HepG2 (cell line): ENCODE data around the gene NR1H2. TPM values are rescaled to one million over a fixed set of nuclear protein-coding genes. Genes with fewer than 3 reads are reported as not detected.

Source experiments
- CHD4 ChIP-seq: fragments of 200-600 bp; sonication (generic); IDR thresholded peaks from 2 replicates; pipeline ENCODE4 v1.7.0; 2017; ENCODE audit warnings: mild to moderate bottlenecking, low read length, borderline replicate concordance
- EED ChIP-seq: sonication (generic); formaldehyde crosslinking; IDR thresholded peaks from 2 replicates; pipeline ENCODE4 v1.5.0; 2020; ENCODE audit warnings: mild to moderate bottlenecking, missing genetic modification reagents
- IKZF1 ChIP-seq: fragments of 450-650 bp; IDR thresholded peaks from 2 replicates; pipeline ENCODE4 v1.7.1; 2016
- IRF1 ChIP-seq: sonication (generic); formaldehyde crosslinking; IDR thresholded peaks from 2 replicates; pipeline ENCODE4 v1.4.0; 2020; ENCODE audit warnings: low read depth, mild to moderate bottlenecking, missing genetic modification reagents
- ISX ChIP-seq: sonication (generic); formaldehyde crosslinking; conservative IDR thresholded peaks from 2 replicates; pipeline ENCODE4 v1.5.0; 2020; ENCODE audit warnings: missing genetic modification reagents
- KDM2A ChIP-seq: sonication (generic); formaldehyde crosslinking; IDR thresholded peaks from 2 replicates; pipeline ENCODE4 v1.4.0; 2020; ENCODE audit warnings: low read depth, missing genetic modification reagents, borderline replicate concordance
- KLF12 ChIP-seq: sonication (generic); formaldehyde crosslinking; IDR thresholded peaks from 2 replicates; pipeline ENCODE4 v1.4.0; 2020; ENCODE audit warnings: missing genetic modification reagents, borderline replicate concordance
- TCF12 ChIP-seq, 2 experiments: fragments of 450-650 bp in 1 of 2; sonication (generic) in 1 of 2; formaldehyde crosslinking in 1 of 2; IDR thresholded peaks; 2 replicates each; pipeline versions ENCODE4 v1.6.1 to v1.8.0; 2017 to 2022; ENCODE audit warnings: antibody characterized with exemption in 1 of 2, mild to moderate bottlenecking in 1 of 2, missing genetic modification reagents in 1 of 2, moderate library complexity in 1 of 2
- ZIK1 ChIP-seq: sonication (generic); formaldehyde crosslinking; IDR thresholded peaks from 2 replicates; pipeline ENCODE4 v1.5.0; 2020; ENCODE audit warnings: mild to moderate bottlenecking, low read depth, missing genetic modification reagents, borderline replicate concordance
- ZNF121 ChIP-seq: sonication (generic); formaldehyde crosslinking; IDR thresholded peaks from 2 replicates; pipeline ENCODE4 v1.5.0; 2020; ENCODE audit warnings: mild to moderate bottlenecking, missing genetic modification reagents
- ZNF407 ChIP-seq: sonication (generic); formaldehyde crosslinking; IDR thresholded peaks from one replicate; pipeline ENCODE4 v1.5.1; 2020; ENCODE audit warnings: mild to moderate bottlenecking, missing genetic modification reagents; ENCODE audit errors: not compliant biosample characterization
- ZNF687 ChIP-seq: sonication (generic); formaldehyde crosslinking; IDR thresholded peaks from 2 replicates; pipeline ENCODE4 v1.5.1; 2020; ENCODE audit warnings: mild to moderate bottlenecking, missing genetic modification reagents, moderate library complexity
- polyA plus RNA-seq, 8 experiments: library from polyadenylated mRNA; depleted of rRNA in 3 of 8; stranded (reverse) in 7 of 8; unstranded in 1 of 8; fragments of >200 nt; fragmentation: Illumina TruSeq in 4 of 8; extraction: Trizol in 4 of 8; gene quantifications; 2 replicates each; pipeline versions ENCODE4 v1.2.1 to v1.2.3, GENCODE V29; 2011 to 2016; ENCODE audit warnings: low read depth in 4 of 8, missing spikeins in 1 of 8, mixed read lengths in 1 of 8; ENCODE audit not compliant: insufficient read depth in 1 of 8
- total RNA-seq, 5 experiments: library from RNA; depleted of rRNA; stranded (reverse); fragments of >200 nt; fragmentation: Illumina TruSeq; extraction: Trizol; gene quantifications; 2 replicates each; pipeline ENCODE4 v1.2.3, GENCODE V29; 2016; ENCODE audit warnings: low read depth in 1 of 5

NR1H2 gene
- total and polyA plus RNA-seq, 2 of the 13 experiments (the other 11 are each of a cell fraction or from before 2014, with no cell fraction given), result 10.3 to 13.5 TPM

- TF ChIP-seq ZNF407 (CRISPR knock-in tag), result peak; percentile 64
- TF ChIP-seq ZIK1 (CRISPR knock-in tag), result no peak
- TF ChIP-seq ISX (CRISPR knock-in tag), result no peak
- no peak for TF ChIP-seq KLF12
- no peak for TF ChIP-seq CHD4
- no peak for TF ChIP-seq IRF1 (CRISPR knock-in tag)
- no peak for TF ChIP-seq IKZF1
- TF ChIP-seq ZNF687 (CRISPR knock-in tag), result peak; percentile 68
- no peak for TF ChIP-seq TCF12 (IDR thresholded peaks at IDR 0.05)
- no peak for TF ChIP-seq TCF12 (CRISPR knock-in tag; IDR thresholded peaks at IDR 0.05)
- 0 out of 2 replicates have a peak, but pooled peaks have one; percentile 11 for TF ChIP-seq ZNF121 (CRISPR knock-in tag)
- TF ChIP-seq EED (CRISPR knock-in tag), result no peak
- TF ChIP-seq KDM2A (CRISPR knock-in tag), result peak; percentile 51; the same call in 1 of the 2 replicates
These were observed 38.8 kb downstream of the NR1H2 start (continued) for GRCh38 chr19:50414864-50415660.
